ENCODE results near the gene CREBL2.
"Not testable (repeated sequence)": the region's sequence is repeated elsewhere in the genome, so short reads cannot be mapped to it uniquely, and the experiment has no call there.

The CREBL2 gene

GRCh38 chr12:12598864-12599263, 12.8 kb upstream of the CREBL2 start:
- DNase-seq, result no peak

- DNase-seq, result no peak
Observed at GRCh38 chr12:12599750-12600643, 11.7 kb upstream of the CREBL2 start.

DNA sequence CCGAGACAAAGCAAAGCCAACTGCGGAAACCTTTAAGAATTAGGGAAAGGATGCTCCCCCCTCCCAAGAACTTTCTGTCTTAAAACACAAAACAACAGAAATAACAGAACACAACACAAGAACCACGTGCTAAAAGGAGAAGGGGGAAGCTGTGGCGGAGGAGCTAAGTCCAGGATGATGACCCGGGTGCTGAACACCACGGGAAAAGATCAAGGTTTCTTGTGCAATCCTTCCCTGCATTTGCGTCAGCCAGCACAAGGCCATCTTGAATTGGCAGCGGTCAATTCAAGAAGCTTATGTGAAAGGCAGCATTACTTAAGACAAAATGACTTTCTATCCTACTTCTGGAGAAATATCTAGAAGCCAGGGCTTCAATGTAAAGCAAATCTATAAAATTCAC, 11.0 kb upstream of the CREBL2 start:
- DNase-seq, result no peak

DNA sequence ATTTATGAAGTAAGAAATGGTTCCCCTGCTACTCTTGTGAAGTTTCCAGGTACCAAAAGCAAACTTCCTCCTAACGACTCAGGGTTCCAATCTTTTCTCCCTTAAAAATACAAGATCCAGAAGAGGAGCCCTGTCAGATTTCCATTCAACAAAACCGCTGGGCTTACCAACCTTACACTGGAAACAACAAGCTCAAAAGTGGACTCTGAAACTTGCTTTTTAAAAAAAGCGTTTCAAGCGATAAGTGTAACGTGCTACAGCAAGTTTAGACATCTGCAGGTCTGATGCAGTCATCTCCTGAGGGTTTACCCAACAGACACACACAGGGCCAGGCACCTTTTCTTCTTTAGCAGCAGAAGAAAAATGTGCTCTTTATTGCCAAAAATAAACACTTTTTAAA, 6.9 kb upstream of the CREBL2 start:
- no peak for DNase-seq

- no peak for DNase-seq
Observed at GRCh38 chr12:12606781-12607589, 4.7 kb upstream of the CREBL2 start.

GRCh38 chr12:12608557-12608957, 3.1 kb upstream of the CREBL2 start:
- DNase-seq, result no peak

GRCh38 chr12:12609692-12610091, 2.0 kb upstream of the CREBL2 start:
- DNase-seq, result no peak

GRCh38 chr12:12610711-12611110, 965 bp upstream of the CREBL2 start:
- no peak for DNase-seq

DNA sequence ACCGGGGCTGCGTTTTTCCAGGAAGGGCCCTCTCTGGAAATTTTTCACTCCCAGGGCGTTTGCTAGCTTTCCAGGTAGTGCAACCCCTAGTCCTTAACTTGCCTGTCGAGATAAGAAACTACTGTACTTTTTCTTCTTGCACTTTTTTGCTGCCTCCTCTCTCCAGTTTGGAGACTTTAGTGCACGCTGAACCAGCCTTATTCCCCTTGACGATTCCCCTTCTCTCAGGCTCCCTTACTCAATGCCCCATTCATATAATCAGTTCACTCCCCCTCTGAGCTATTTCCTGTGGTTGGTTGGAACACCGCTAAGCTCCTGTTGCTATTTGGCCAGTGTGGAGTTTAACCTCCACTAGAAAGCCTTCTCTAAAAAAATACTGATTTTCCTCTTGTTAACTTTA, 682 bp downstream of the CREBL2 start:
- DNase-seq, result no peak

- no peak for DNase-seq
Observed at GRCh38 chr12:12613344-12613743, 1.7 kb downstream of the CREBL2 start.

GRCh38 chr12:12614342-12614741, 2.7 kb downstream of the CREBL2 start:
- no peak for DNase-seq

GRCh38 chr12:12616512-12617310, 5.0 kb downstream of the CREBL2 start:
- DNase-seq, result no peak

GRCh38 chr12:12618064-12618463, 6.4 kb downstream of the CREBL2 start:
- DNase-seq, result not testable (repeated sequence)

DNA sequence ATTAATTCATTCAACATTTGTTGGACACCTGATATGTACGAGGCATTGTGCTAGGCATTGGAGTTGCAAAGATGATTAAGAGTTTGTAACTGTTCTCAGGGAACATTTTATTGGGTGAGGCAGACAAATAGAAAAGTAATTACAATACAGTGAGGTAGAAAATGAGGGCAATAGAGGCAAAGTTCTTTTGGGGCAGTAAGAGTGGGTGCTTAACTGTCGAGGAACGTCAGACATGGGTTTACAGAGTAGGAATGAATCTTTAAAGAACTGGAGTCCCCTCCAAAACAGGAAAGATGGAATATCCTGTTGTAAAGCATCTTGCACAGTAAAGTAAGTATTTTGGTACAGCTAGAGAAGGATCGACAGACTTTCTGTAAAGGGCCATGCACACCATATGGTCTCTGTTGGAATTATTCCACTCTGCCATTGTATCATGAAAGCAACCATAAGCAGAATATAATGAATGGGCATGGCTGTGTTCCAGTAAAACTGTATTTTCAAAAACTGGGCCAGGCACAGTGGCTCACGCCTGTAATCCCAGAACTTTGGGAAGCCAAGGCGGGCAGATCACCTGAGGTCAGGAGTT, 9.1 kb downstream of the CREBL2 start:
- no peak for DNase-seq

DNA sequence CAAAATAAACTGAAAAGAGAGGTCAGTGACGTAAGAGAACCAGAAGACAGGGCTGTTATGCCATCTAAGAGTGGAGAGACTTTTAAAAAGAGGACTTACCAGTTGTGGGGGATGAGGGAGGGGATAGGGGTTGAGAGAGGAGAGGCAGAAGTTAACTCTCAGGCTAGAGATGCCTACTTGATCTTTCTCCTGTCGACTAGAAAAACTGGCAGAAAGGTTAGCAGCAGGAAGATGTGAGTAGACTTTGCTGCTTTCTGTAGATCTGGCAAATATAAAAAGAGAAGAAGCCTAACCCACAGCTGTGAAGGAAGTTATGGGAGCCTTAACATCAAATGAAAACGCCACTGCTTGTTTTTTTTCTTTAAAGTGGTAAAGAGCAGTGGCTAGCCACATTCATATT, 10.7 kb downstream of the CREBL2 start:
- DNase-seq, result no peak

DNA sequence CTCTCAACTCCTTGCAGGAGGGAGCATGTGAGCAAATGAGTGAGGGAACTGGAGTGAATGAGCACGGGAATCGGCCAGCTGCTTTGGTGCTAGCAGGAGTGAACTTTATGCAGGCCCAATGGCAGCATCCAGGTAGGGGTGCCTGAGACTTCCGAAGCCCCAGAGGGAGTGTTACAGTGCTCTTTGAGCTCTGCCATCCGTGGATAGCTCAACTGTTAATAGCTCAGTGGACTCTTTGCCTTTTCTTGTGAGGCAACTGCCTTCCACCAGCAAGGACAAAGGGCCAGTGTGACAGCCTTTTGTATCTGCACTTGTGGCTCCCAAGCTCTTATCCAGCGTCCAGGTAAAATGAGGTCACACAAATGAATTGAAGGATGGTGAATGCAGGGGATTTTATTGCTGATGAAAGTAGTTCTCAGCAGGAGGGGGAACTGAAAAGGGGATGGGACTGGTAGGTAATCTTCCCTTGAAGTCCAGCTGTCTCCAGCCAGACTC, 12.9 kb downstream of the CREBL2 start:
- DNase-seq, result no peak

GRCh38 chr12:12626471-12626870, 14.8 kb downstream of the CREBL2 start:
- DNase-seq, result no peak

GRCh38 chr12:12627308-12627827, 15.7 kb downstream of the CREBL2 start:
- no peak for DNase-seq

- DNase-seq, result no peak
Observed at GRCh38 chr12:12628013-12628412, 16.3 kb downstream of the CREBL2 start.

DNA sequence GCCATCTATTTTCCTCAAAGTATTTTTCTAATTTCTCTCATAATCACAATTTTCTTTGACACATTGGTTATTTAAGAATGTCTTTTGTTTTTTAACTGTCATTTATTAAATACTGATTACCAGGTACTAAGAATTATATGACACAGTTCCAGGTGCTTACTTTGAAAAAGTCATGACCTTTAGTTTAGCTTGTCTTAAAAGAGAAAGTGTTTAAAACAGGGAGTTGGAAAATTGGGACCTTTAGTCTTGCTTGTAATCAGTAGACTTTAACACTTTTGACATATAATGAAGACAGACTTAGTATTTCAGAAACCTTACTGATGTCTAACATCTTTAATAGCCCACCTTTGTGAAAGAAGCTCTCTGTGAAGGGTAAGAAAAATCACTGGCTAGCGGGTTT, 19.2 kb downstream of the CREBL2 start:
- DNase-seq, result no peak

DNA sequence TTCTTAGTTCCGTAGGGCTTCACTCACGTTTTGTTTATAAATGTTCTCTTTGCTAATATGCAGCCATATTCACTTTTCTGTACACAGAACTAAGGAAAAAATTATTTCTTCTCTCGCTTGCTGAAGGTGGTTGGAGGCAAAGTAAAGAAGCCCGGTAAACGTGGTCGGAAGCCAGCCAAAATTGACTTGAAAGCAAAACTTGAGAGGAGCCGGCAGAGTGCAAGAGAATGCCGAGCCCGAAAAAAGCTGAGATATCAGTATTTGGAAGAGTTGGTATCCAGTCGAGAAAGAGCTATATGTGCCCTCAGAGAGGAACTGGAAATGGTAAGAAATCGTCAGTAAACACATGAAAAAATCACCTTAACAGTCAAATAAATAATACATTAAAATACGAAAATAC, 24.0 kb downstream of the CREBL2 start:
- no peak for DNase-seq

DNA sequence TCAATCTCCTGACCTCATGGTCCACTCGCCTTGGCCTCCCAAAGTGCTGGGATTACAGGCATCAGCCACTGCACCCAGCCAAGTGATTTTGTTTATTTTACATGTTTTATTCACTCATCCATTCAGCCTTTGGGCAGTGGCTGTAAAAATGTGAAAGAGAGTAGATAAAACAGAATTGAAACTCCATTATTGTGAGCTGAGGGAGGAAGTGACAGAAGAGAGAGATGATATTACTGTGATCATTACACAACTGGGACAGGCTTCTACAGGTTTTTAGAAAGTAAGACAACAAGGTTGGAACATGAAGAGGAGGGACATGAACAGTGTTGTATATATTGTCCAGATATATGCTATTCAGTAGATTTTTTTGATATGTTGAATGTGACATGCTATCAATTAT, 25.0 kb downstream of the CREBL2 start:
- DNase-seq, result no peak
